ENCODE data around the gene SLC39A8.
"Not testable (repeated sequence)": the region's sequence is repeated elsewhere in the genome, so short reads cannot be mapped to it uniquely, and the experiment has no call there.

SLC39A8 gene

DNA sequence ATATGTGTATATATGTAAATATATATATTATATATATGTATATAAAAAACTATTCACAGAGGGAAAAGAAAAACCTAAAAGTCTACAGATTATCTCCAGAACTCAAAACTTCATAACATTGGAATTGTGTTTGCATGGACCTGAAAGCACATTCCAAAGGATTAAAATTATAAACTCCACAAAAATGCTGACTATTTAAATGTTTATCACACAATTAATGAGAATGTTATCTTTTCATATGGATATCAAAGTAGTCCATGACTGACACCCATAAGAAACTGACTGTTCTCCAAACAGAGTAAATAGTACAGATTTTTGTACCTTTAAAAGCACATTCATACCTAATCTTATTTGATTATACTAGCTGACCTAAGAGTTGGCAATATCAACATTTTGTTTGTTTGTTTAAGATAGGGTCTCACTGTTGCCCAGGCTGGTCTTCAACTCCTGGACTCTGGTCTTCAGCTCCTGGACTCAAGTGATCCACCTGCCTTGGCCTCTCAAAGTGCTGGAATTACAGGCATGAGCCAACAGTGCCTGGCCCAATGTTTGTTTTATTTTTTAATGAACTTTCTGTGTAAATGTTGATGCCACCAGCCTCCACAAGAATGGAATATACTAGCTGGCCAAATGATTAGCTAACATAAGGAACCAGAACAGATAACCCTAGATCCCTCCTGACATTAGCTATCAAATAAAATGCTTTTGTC is 50.0 kb downstream of the SLC39A8 start:
- DNase-seq: no peak

DNA sequence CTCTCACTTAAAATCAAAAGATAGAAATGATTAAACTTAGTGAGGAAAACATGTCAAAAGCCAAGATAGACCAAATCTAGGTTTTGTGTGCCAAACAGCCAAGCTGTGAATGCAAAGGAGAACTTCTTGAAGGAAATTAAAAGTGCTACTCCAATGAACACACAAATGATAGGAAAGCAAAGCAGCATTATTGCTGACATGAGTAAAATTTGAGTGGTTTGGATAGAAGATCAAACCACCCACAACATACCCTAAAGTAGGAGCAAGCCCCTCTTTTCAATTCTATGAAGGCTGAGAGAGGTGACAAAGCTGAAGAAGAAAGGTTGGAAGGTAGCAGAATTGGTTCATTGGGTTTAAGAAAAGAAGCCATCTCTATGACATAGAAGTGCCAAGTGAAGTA is 56.8 kb downstream of the SLC39A8 start:
- no peak for DNase-seq

DNA sequence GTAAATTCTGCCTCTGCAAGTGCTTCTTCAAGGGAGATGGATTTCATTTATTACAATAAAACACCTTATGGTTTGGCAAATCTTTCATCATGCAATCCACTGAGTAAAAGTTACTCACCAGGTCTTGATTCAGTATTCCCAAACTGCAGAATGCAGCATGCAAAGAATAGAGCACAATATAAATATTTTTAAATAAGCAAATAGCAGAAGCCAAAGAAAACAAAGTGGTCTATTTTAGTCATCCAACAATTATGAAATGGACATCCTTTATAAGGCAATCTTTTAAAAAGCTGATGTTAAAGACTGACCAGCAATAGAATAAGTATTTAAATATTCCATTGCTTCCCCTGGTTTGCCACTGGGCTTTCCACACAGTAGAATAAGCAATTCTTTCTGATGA is 59.5 kb downstream of the SLC39A8 start:
- DNase-seq: no peak

DNA sequence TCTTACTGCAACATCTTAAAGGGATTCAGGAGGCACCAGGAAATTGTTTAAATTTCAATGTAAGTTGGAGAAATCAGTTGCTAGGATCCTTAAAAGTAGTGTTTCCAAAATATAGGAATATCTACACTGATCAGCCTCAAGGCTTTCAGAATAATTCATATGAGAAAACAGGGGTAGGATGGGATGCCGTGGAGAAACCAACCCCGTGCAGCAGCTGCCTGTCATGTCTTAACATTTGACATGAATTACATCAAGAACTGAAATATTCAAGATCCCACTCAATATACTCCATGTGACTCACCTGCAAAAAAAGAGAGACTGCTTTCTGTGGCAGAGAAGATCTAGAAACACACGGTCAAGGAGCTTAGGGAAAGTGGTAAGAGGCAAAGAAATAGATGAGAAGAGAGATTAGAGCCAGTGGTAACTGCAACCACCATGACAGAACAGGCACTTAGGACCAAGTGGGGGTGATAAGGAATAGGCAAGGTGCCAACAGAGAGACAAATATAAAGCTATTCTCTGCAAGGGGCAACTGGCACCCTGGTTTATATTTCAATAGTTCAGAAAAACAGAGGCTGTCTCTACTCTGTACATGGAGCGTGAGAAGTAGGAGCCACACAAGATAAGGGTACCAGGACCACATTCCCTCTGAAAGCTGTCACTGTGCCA is 64.0 kb downstream of the SLC39A8 start:
- DNase-seq: no peak

DNA sequence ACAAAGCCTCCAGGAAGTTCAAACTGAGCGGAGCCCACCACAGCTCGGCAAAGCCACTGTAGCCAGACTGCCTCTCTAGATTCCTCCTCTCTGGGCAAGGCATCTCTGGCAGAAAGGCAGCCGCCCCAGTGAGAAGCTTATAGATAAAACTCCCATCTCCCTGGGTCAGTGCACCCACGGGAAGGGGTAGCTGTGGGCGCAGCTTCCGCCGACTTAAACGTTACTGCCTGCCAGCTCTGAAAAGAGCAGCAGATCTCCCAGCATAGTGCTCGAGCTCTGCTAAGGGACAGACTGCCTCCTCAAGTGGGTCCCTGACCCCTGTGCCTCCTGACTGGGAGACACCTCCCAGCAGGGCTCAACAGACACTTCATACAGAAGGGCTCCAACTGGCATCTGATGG is 72.0 kb downstream of the SLC39A8 start:
- DNase-seq: not testable (repeated sequence)

DNA sequence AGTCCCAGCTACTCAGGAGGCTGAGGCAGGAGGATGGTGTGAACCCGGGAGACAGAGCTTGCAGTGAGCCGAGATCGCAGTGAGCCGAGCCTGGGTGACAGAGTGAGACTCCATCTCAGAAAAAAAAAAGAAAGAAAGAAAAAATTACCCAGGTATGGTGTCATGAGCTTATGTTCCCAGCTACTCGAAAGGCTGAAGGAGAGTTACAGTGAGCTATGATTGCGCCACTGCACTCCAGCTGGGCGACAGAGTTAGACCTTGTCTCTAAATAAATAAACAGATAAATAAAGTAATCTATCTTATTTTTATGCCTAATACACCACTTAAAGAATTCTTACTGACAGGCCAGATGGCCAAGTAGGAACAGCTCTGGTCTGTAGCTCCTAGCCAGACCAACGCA is 73.0 kb downstream of the SLC39A8 start:
- no peak for DNase-seq

DNA sequence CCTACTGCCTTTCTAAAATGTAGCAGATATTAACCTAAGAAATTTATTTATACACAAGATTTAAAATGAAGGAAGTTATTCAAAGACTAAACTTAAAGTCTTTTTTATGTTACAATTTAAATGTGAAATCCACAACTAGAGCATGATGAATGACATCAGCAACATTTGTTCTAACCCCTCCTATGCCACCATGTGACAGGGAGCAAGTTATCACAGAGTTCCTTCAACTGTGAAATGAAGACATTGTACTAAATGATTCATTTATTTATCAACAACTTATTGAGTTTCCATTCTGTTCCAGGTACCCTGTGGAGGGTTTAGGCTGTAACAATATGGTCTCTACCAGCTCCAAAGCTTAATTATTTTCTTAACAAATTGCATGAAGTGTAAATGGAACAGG is 76.9 kb downstream of the SLC39A8 start:
- DNase-seq: no peak

DNA sequence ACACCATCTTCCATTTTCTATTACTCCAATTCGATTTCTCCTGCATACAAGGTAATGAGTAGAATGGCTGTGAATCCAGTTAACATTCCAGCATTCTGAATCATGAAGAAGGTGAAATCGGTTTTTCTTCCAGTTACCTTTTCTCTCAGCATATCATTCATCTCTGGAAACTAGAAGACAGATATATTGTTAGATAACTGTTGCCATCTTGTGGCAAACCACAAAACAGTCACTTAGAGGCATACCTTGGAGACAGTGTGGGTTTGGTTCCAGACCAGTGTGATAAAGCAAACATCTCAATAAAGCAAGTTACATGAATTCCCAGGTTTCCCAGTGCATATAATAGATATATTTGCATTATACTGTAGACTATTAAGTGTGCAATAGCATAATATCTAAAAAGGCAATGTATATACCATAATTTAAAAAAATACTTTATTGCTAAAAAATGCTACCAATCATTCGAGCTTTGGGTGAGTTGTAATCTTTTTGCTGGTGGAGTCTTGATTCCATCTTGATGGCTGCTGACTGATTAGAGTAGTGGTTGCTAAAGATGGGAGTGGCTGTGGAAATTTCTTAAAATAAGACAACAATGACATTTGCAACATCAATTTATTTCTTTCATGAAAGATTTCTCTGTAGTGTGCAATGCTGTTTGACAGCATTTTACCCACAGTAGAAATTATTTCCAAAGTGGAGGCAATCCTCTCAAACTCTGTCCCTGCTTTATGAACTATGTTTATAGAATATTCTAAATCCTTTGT is 82.1 kb downstream of the SLC39A8 start:
- DNase-seq: peak; percentile 4 to 20

DNA sequence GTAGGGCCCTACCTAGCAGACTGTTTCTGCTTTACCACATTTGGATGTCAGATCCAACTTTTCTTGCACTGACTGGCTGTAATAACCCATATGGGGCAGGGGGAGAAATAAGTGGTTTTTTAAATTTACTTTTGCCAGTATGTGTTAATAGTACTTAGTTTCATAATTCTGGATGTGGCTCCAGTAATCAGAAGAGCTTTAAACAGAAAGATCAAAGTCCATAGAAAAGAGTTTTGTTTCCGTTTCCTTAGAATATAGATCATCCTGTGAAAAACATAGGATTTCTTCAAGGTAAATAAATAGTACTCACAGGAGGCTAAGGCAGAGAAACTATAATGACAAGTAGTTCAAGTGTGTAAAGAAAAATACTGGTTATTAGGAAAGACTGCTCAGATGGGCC is 85.6 kb downstream of the SLC39A8 start:
- no peak for DNase-seq

DNA sequence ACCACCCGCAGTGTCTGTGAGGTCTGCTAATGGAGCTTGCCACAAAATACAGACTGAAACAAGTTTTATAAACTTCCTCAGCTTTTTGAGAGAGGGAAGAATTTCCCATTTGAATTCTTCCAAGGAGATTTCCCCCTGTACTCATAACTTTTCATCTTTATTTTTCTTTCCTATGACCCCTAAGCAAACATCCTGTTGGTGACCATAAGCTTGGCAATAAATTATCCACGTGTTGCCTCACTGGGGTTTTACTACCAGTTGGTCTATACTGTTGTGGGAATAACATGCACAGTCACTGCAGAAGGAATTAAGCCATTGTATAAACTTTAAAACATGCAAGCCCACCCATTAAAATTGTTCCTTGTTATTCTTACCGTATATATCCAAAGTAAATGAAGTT is 86.2 kb downstream of the SLC39A8 start:
- DNase-seq: no peak

DNA sequence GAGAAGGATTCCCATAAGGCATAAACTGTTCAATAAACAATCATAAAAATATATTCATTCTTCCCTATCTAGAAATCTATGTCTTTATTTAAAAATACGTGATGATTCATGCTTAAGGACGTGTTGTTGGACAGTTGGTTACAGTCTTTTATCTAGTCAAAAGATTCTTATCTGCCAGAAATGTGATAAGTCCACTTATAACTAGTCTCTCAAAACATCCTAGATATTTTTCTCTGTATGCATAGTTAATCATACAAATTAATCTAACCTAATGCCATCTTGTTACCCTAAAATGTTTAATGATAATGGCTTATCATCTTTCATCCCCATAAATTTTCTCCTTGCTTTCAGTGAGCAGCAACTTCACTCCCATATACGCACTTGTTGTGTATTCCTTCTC is 89.0 kb downstream of the SLC39A8 start:
- no peak for DNase-seq

DNA sequence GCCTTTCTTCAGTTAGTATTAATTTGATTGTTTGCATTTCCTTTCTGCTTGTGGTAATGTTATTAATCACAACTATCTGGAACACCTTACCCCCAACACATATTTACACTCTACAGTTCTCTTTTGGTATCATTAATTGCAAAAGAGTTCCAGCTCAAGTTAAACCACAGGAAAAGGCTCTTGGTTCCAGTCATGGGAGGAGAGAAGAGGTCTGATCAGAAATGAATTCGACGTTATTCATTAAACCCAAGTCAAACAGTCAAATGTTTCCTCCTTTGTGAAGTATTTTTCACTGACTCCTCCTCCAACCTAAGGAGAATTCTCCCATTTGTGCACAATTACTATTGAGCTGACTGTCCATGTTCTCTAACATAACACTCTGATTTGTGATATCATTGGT is 91.4 kb downstream of the SLC39A8 start:
- DNase-seq: no peak

DNA sequence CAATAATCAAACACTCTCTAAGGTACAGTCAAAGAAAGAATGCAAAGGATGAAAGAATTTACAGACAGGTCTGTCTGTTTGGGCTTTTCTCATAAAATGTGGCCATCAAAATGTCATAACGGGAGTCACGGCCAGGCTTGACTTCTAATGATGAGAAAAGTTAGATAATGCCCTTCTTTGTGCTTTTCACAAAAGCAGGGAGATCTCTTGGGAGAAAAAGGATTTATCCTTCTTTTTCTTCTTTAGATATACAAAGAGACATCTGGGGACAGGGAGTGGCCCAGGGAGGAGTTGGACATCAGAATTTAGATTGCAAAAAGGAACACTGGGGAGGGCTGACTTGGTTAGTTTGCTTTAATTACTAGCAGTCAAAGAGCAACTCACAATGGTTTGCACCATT is 93.1 kb downstream of the SLC39A8 start:
- DNase-seq: no peak

DNA sequence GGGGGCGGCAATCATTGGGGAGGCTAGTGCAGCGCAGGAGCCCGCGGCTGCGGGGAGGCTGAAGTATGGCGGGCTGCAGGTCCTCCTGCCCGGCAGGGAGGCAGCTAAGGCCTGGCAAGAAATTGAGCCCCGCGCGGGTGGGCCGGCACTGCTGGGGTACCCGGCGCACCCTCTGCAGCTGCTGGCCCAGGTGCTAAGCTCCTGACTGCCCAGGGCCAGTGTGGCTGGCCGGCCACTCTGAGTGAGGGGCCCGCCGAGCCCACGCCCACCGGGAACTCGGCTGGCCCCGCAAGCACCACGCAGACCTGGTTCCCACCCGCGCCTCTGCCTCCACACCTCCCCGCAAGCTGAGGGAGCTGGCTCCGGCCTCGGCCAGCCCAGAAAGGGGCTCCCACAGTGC is 94.9 kb downstream of the SLC39A8 start:
- DNase-seq: no peak

DNA sequence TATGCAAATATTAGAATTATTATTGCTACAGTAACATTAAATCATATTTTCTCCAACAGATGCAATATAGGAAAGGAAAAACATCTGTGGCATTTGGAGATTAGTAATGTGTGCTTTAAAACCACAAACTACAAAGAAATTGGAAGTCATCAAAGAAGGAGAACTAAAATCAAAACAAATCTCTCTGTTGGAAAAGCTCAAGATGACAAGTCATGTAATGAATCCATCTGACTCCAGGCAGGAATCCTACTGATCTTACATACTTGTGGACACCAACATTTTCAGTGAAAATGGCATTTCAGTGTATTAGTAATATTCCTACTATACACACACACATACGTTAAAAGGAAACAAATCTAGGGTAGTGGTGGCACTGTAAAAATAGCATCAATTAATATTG is 98.2 kb downstream of the SLC39A8 start:
- no peak for DNase-seq

DNA sequence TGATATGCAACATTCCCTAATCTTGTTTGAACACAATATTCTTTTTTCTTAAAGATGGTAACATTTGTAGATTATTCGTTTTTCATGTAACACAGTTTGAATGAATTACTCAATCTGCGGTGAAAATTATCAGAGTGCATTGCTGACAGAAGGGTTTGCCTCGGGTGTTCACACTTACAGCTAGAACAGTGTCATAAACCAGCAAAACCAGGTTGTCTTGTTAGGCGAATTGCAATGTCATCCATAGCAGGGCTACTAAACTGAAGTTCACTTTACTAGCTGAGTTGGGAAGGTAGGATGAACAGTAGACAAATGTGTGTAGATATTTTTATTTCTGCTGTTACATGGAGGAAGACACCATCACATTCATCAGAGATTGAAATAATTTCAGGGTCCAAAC is 98.9 kb downstream of the SLC39A8 start:
- no peak for DNase-seq

DNA sequence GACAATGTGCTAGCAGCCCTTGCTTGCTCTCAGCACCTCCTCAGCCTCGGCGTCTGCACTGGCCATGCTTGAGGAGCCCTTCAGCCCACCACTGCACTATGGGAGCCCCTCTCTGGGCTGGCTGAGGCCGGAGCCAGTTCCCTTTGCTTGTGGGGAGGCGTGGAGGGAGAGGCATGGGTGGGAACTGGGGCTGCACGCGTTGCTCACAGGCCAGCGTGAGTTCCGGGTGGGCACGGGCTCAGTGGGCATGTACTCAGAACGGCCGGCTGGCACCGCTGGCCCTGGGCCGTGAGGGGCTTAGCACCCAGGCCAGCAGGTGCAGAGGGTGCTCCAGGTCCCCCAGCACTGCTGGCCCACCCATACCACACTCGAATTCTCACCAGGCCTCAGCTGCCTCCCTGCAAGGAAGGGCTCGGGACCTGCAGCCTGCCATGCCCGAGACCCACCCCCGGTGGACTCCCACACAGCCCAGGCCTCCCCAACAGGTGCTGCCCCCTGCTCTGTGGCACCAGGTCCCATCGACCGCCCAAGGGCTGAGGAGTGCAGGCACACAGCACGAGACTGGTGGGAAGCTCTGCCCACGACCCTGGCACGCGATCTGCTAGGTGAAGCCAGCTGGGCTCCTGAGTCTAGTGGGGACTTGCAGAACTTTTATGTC is 100.3 kb downstream of the SLC39A8 start:
- DNase-seq: no peak

DNA sequence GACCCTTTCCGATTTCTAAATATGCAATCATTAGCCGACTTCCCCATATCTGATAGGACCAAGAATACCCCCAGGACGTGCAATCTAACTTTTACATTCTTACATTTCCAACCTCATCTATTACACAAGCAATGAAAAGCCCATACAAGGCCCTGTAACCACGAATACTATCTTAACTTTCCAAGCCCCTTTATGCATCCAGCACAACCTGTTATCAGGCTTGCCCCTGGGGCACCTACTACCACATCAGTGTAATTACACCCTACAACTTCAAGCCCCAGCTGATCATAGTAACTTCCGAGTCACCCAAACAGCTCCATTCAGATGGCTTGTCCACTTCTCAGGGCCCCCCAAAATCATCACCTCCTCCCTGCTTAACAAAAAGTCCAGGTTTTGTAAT is 102.0 kb downstream of the SLC39A8 start:
- DNase-seq: not testable (repeated sequence)

DNA sequence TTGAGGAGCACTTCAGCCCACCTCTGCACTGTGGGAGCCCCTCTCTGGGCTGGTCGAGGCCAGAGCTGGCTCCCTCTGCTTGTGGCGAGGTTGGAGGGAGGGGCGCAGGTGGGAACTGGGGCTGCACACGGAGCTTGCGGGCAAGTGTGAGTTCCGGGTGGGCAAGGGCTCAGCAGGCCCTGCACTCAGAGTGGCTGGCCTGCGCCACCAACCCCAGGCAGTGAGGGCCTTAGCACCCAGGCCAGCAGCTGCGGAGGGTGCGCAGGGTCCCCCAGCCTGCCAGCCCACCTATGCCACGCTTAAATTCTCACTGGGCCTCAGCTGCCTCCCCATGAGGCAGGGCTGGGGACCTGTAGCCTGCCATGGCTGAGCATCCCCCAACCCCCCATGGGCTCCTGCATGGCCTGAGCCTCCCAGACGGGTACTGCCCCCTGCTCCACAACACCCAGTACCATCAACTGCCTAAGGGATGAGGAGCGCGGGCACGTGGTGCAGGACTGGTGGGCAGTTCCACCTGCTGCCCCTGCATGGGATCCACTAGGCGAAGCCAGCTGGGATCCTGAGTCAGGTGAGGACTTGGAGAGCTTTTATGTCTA is 110.9 kb downstream of the SLC39A8 start:
- DNase-seq: no peak

DNA sequence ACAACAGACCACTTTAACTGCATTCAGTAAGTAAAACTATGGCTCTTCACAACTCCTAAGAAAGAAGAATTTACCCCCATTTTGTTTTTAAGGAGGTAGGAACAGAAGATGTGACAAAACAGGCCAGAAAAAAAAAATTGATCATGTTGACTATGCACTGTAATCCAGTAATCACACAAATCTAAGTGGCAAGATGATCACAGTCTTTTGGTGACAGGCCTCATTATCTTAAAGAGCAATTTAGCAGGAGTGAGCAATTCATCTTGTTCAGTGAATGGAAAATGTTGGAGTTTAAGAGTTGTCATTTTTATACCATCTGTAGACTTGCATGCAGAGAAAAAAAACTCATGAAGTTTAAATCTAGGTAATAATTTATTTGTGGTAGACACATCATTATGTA is 115.1 kb downstream of the SLC39A8 start:
- no peak for DNase-seq

DNA sequence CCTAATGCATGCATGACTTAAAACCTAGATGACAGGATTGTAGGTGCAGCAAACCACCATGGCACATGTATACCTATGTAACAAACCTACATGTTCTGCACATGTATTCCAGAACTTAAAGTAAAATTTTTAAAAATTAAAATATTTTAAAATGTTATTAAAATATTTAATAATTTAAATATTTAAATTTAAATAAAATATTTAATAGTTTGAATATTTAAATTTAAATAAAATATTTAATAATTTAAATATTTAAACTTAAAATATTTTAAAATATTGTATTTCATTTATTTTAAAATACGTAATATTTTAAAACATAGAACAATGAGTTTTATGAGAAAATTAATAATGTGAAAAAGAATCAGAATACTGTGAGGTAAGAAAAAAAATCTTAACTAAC is 117.9 kb downstream of the SLC39A8 start:
- DNase-seq: no peak

DNA sequence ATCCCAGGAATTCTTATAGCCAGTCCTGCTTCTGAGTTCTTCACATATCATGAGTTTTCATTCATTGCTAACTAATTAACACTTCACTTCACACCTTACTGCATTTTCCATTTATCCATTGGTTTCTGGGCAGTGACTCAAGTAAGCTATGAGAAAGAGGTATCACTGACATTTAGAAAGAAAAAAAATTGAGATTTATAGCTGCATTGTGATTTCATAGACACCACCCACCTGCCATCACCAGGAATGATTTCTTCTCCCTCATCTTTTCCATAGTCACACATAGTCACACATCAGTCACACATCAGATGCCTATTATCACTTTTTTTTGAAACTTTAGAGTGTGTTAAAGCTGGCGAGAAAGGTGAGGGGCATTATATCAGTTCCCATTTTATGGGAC is 121.8 kb downstream of the SLC39A8 start:
- DNase-seq: no peak

DNA sequence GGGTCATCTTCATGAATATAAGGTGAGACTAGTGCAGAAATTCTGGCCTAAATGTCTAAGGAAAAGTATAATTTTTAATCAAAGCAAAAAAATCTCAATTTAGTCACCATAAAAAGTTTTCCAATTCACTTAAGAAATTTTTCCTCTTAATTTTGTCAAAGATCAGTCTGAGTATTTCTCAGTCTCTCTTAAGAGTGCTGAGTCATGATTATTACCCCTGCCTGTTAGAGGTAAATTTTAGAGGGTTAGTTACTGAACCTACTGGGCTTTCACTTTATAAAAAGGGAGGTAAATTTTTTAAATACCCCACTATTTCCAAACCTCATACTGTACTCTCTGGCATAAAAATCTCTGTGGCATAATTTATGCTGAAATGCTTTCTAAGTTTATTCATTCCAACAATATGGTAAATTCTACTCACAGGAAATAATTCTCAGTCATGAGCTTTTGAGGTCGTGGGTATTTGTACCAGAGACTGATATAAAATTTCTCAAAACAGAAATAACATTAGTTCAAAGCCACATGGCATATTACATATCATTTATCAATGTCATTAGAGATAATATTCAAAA is 122.4 kb downstream of the SLC39A8 start:
- no peak for DNase-seq

All from NCI-H1930 (cell line).